Measurements from ENCODE around the gene DGLUCY.
"Not testable (repeated sequence)": the region's sequence is repeated elsewhere in the genome, so short reads cannot be mapped to it uniquely, and the experiment has no call there.

- not testable (repeated sequence) for TF ChIP-seq CTCF, POLR2A (IDR thresholded peaks at IDR 0.05)
These were observed 152.4 kb downstream of the DGLUCY start for GRCh38 chr14:91266276-91266675.
